H1 (cell line): Measurements from ENCODE around the gene PCTP.

Experiments used
- CTCF ChIP-seq, 3 experiments: IDR thresholded peaks; 1 replicate in 2 of 3; 2 replicates in 1 of 3; pipeline versions ENCODE4 v1.5.1 to v1.6.1; 2011; ENCODE audit warnings: low read length in 3 of 3, mild to moderate bottlenecking in 3 of 3, inconsistent platforms in 2 of 3, low read depth in 1 of 3, moderate library complexity in 1 of 3; ENCODE audit not compliant: insufficient read depth in 1 of 3; ENCODE audit errors: control extremely low read depth in 1 of 3
- EGR1 ChIP-seq: IDR thresholded peaks from 2 replicates; pipeline ENCODE4 v1.6.1; 2011; ENCODE audit warnings: low read depth, low read length, borderline replicate concordance
- MAX ChIP-seq: IDR thresholded peaks from 2 replicates; pipeline ENCODE4 v1.6.1; 2012; ENCODE audit warnings: inconsistent platforms
- POLR2A ChIP-seq, 2 experiments: IDR thresholded peaks; 1 replicate in 1 of 2; 2 replicates in 1 of 2; pipeline ENCODE4 v1.6.1; 2011; ENCODE audit warnings: low read depth in 2 of 2, low read length in 2 of 2, mild to moderate bottlenecking in 2 of 2; ENCODE audit errors: control extremely low read depth in 1 of 2
- POLR2AphosphoS5 ChIP-seq: IDR thresholded peaks from 2 replicates; pipeline ENCODE4 v1.6.1; 2011; ENCODE audit warnings: low read depth, low read length
- USF2 ChIP-seq: IDR thresholded peaks from 2 replicates; pipeline ENCODE4 v1.6.1; 2011; ENCODE audit warnings: low read length, improper control_type of control experiment

GRCh38 chr17:55745258-55745657, 5.6 kb upstream of the PCTP start:
- TF ChIP-seq CTCF (IDR thresholded peaks at IDR 0.05; ENCODE audit: control extremely low read depth in 1 of 3, insufficient read depth in 1 of 3, low read depth in 1 of 3, low read length in 3 of 3) (no peak), USF2 (no peak), EGR1 (no peak), MAX (no peak), POLR2A (IDR thresholded peaks at IDR 0.05; ENCODE audit: control extremely low read depth in 1 of 2, low read depth in 2 of 2, low read length in 2 of 2) (no peak), POLR2AphosphoS5 (no peak)
